HG03280 (cell line): ENCODE measurements around the gene CRHR1.

Experiments
- ATAC-seq: cut with Tn5 transposase; IDR thresholded peaks from one replicate; pipeline ENCODE4 v1.9.1; 2021; ENCODE audit warnings: mild to moderate bottlenecking, moderate library complexity; ENCODE audit not compliant: unreplicated experiment

Gene CRHR1

GRCh38 chr17:45841883-45842525, 57.9 kb downstream of the CRHR1 start:
- ATAC-seq = no peak

- ATAC-seq = no peak
Observed at GRCh38 chr17:45843722-45844121, 59.6 kb downstream of the CRHR1 start.

- no peak for ATAC-seq
Observed at GRCh38 chr17:45844695-45845375, 60.7 kb downstream of the CRHR1 start, which contains the start of gene SPPL2C. Gene SPPL2C (plus strand): TSS chr17:45844881. CDS start chr17:45844907, 26 bp downstream.

- ATAC-seq = no peak
Observed at GRCh38 chr17:45845376-45846185, 61.5 kb downstream of the CRHR1 start.

GRCh38 chr17:45846223-45846622, 62.1 kb downstream of the CRHR1 start:
- no peak for ATAC-seq

GRCh38 chr17:45846646-45847045, 62.5 kb downstream of the CRHR1 start:
- ATAC-seq = no peak

GRCh38 chr17:45847101-45847500, 63.0 kb downstream of the CRHR1 start:
- no peak for ATAC-seq

- ATAC-seq = no peak
Observed at GRCh38 chr17:45847747-45848146, 63.6 kb downstream of the CRHR1 start.

GRCh38 chr17:45848405-45848804, 64.3 kb downstream of the CRHR1 start:
- no peak for ATAC-seq

GRCh38 chr17:45848868-45849535, 64.9 kb downstream of the CRHR1 start:
- no peak for ATAC-seq

GRCh38 chr17:45849536-45849990, 65.4 kb downstream of the CRHR1 start:
- ATAC-seq = no peak

- no peak for ATAC-seq
Observed at GRCh38 chr17:45850011-45850410, 65.9 kb downstream of the CRHR1 start.

GRCh38 chr17:45850468-45850867, 66.3 kb downstream of the CRHR1 start:
- ATAC-seq = no peak

- ATAC-seq = no peak
Observed at GRCh38 chr17:45851022-45851421, 66.9 kb downstream of the CRHR1 start.

- ATAC-seq = no peak
Observed at GRCh38 chr17:45851464-45851863, 67.3 kb downstream of the CRHR1 start.

- ATAC-seq = no peak
Observed at GRCh38 chr17:45851873-45852272, 67.8 kb downstream of the CRHR1 start.

GRCh38 chr17:45852535-45853297, 68.6 kb downstream of the CRHR1 start:
- no peak for ATAC-seq

- no peak for ATAC-seq
Observed at GRCh38 chr17:45854209-45854608, 70.1 kb downstream of the CRHR1 start.

GRCh38 chr17:45855691-45856336, 71.7 kb downstream of the CRHR1 start:
- no peak for ATAC-seq
